GM19324 (cell line): Measurements from ENCODE around the gene RECK.

Source experiments
- ATAC-seq: cut with Tn5 transposase; IDR thresholded peaks from one replicate; pipeline ENCODE4 v1.9.1; 2021; ENCODE audit warnings: mild to moderate bottlenecking, moderate library complexity; ENCODE audit not compliant: unreplicated experiment, low FRiP score

RECK gene

DNA sequence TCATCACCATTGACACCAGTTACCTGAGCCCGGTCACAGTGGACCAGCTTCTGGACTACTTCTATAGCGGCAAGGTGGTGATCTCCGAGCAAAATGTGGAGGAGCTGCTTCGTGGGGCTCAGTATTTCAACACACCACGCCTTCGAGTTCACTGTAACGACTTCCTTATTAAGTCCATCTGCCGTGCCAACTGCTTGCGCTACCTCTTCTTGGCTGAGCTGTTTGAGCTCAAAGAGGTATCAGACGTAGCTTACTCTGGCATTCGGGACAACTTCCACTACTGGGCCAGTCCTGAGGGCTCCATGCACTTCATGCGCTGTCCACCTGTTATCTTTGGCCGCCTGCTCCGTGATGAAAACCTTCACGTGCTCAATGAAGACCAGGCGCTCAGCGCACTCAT is 133.0 kb downstream of the RECK start:
- no peak for ATAC-seq

GRCh38 chr9:36170531-36170930 is 133.8 kb downstream of the RECK start:
- ATAC-seq = no peak

DNA sequence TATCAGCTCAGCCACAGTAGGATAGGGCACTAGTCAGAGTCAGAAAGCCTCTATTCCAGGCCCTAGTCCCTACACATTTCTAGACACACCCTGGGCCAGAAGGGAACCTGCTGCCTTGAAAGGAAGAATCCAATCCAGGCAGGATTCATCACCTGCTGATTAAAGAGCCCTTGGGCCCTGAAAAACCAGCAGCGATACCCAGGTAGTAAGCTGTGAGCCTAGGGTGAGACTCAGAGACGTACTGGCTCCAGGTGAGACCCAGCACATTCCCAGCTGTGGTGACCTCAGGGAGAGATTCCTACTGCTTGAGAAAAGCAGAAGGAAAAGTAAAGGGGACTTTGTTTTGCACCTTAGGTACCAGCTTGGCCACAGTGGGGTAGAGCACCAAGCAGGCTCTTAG is 137.1 kb downstream of the RECK start:
- no peak for ATAC-seq
